OCI-LY3 (cell line): Measurements from ENCODE around the gene SLC38A1.

Experiments
- H2AFZ ChIP-seq: fragments of 200-600, 300-600 bp; shearing (Covaris generic); 2 replicates; pipeline ENCODE4 v1.6.0; 2014; ENCODE audit warnings: antibody characterized with exemption, low read depth, low read length
- H3K27ac ChIP-seq: fragments of 200-600, 300-600 bp; sonication (generic); 2 replicates; pipeline ENCODE4 v1.5.1; 2014; ENCODE audit warnings: mild to moderate bottlenecking, low read length, moderate library complexity, mixed read lengths
- H3K27me3 ChIP-seq: fragments of 200-600, 300-600 bp; sonication (generic); 2 replicates; pipeline ENCODE4 v1.6.1; 2014; ENCODE audit warnings: low read depth, low read length, mixed read lengths
- H3K36me3 ChIP-seq: fragments of 200-600, 300-600 bp; sonication (generic); replicated peaks from 2 replicates; pipeline ENCODE3; 2014; ENCODE audit warnings: low read depth, low read length, mixed read lengths
- H3K4me1 ChIP-seq: fragments of 300-600, 200-600 bp; sonication (generic); 2 replicates; pipeline ENCODE4 v1.6.1; 2014; ENCODE audit warnings: low read length, mixed read lengths
- H3K4me2 ChIP-seq: fragments of 200-600, 300-600 bp; sonication (generic); 2 replicates; pipeline ENCODE4 v1.6.1; 2014; ENCODE audit warnings: low read length, mixed read lengths
- H3K4me3 ChIP-seq: fragments of 300-600, 200-600 bp; sonication (generic); 2 replicates; pipeline ENCODE4 v1.5.1; 2014; ENCODE audit warnings: antibody characterized with exemption, mild to moderate bottlenecking, low read length, moderate library complexity
- H3K79me2 ChIP-seq: fragments of 300-600, 200-600 bp; shearing (Covaris generic); 2 replicates; pipeline ENCODE4 v1.6.1; 2014; ENCODE audit warnings: mild to moderate bottlenecking, low read length, mixed read lengths
- H3K9ac ChIP-seq: fragments of 300-600, 200-600 bp; shearing (Covaris generic); 2 replicates; pipeline ENCODE4 v1.6.0; 2014; ENCODE audit warnings: mild to moderate bottlenecking, low read length, moderate library complexity
- H3K9me3 ChIP-seq: fragments of 200-600, 300-600 bp; shearing (Covaris generic); 2 replicates; pipeline ENCODE4 v1.6.1; 2014; ENCODE audit warnings: low read length, mixed read lengths; ENCODE audit not compliant: insufficient read depth
- H4K20me1 ChIP-seq: fragments of 200-600, 300-600 bp; sonication (generic); 2 replicates; pipeline ENCODE4 v1.6.1; 2016; ENCODE audit warnings: low read length, mixed read lengths; ENCODE audit not compliant: insufficient read depth
- EZH2phosphoT487 ChIP-seq: fragments of 200-600 bp; shearing (Covaris generic); IDR thresholded peaks from 2 replicates; pipeline ENCODE4 v1.6.1; 2018; ENCODE audit warnings: antibody characterized with exemption, mixed run types, low read depth
- TF ChIP-seq, protein P1 (sequence below): fragments of 200-600, 300-600 bp; sonication (generic); IDR thresholded peaks from 2 replicates; pipeline ENCODE4 v1.5.1; 2014; ENCODE audit warnings: antibody characterized with exemption, low read length, low read depth

Gene SLC38A1

DNA sequence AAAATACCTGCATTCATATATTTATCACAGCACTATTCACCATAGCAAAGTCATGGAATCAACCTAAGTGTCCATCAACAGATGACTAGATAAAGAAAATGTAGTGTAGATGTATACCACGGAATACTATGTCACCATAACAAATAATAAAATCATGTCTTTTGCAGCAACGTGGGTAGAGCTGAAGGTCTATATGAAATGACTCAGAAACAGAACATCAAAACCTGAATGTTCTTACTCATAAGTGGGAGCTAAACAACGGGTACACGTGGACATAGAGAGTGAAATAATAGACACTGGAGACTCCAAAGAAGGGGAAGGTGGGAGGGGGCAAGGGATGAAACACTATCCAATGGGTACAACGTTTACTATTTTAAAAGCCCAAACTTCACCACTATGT, 37.9 kb downstream of the SLC38A1 start:
- no peak for TF ChIP-seq EZH2phosphoT487
- TF ChIP-seq, protein P1, sequence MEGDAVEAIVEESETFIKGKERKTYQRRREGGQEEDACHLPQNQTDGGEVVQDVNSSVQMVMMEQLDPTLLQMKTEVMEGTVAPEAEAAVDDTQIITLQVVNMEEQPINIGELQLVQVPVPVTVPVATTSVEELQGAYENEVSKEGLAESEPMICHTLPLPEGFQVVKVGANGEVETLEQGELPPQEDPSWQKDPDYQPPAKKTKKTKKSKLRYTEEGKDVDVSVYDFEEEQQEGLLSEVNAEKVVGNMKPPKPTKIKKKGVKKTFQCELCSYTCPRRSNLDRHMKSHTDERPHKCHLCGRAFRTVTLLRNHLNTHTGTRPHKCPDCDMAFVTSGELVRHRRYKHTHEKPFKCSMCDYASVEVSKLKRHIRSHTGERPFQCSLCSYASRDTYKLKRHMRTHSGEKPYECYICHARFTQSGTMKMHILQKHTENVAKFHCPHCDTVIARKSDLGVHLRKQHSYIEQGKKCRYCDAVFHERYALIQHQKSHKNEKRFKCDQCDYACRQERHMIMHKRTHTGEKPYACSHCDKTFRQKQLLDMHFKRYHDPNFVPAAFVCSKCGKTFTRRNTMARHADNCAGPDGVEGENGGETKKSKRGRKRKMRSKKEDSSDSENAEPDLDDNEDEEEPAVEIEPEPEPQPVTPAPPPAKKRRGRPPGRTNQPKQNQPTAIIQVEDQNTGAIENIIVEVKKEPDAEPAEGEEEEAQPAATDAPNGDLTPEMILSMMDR, result no peak
- Histone ChIP-seq H3K27me3 (no peaks in the 10 kb centered on the region), H3K79me2 (peaks cover 85% of the 10 kb centered on the region), H4K20me1 (peaks cover 73% of the 10 kb centered on the region), H2AFZ (no peak overlapping the region), H3K9ac (no peak overlapping the region), H3K4me1 (peaks cover 8% of the 10 kb centered on the region), H3K9me3 (no peaks in the 10 kb centered on the region), H3K36me3 (peaks cover 64% of the 10 kb centered on the region), H3K27ac (no peak overlapping the region), H3K4me2 (no peak overlapping the region), H3K4me3 (no peak overlapping the region)

GRCh38 chr12:46230306-46230705, 38.5 kb downstream of the SLC38A1 start:
- Histone ChIP-seq H3K9me3 (no peaks in the 10 kb centered on the region), H3K36me3 (peaks cover 64% of the 10 kb centered on the region), H3K4me3 (no peak overlapping the region), H3K9ac (no peak overlapping the region), H3K27ac (no peak overlapping the region), H3K4me2 (no peak overlapping the region), H3K4me1 (peaks cover 8% of the 10 kb centered on the region), H2AFZ (no peak overlapping the region), H3K27me3 (no peaks in the 10 kb centered on the region), H4K20me1 (peaks cover 72% of the 10 kb centered on the region), H3K79me2 (peaks cover 85% of the 10 kb centered on the region)
- TF ChIP-seq, protein P1, result no peak
- TF ChIP-seq EZH2phosphoT487, result no peak

DNA sequence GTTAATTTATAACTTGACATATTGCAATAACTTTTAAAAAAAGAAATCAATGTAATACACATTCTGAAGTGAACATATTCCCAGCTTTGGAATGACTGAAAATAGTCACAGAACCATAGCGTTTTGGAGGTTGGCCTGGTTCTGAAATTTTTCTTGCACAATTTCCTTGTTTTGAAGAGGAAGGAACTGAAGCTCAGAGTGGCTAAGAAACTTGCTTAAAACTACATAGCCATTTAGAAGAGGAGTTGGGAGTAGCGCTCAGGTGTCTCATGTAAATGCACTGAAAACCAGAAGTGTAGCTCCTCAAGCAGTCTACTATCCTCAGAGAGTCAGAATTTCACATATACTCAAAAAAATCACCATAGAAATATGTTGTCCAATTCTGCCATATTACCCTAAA, 41.2 kb downstream of the SLC38A1 start:
- H3K4me1 ChIP-seq, result peaks cover 8% of the 10 kb centered on the region
- peak overlapping the region; percentile 23 for H3K27ac ChIP-seq
- no peak overlapping the region for H3K4me2 ChIP-seq
- H3K27me3 ChIP-seq, result no peaks in the 10 kb centered on the region
- H3K36me3 ChIP-seq, result peaks cover 71% of the 10 kb centered on the region
- peaks cover 73% of the 10 kb centered on the region for H3K79me2 ChIP-seq
- TF ChIP-seq, protein P1, result no peak
- no peak for TF ChIP-seq EZH2phosphoT487
- peaks cover 79% of the 10 kb centered on the region for H4K20me1 ChIP-seq
- H3K4me3 ChIP-seq, result no peak overlapping the region
- H3K9me3 ChIP-seq, result no peaks in the 10 kb centered on the region
- H3K9ac ChIP-seq, result no peak overlapping the region
- H2AFZ ChIP-seq, result no peak overlapping the region

DNA sequence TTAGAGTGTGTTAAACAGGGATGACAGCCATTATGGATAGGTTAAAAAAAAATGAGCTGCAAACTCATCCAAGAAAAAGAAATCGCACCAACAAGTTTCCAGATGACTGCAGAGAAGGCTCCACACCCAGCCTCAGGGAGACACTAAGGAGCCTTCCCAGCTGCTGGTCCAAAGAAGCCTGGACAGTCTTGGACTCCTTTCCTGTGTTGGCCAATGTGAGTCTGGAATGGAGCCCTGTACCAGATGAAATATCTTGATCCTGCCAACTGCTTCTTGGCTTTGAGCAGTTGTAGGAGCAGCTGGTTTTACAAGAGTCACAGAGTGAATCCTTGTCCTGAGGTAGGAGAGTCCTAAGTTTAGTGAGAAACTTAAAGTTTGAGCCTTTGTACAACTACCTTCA, 44.5 kb downstream of the SLC38A1 start:
- Histone ChIP-seq H3K36me3 (peaks cover 82% of the 10 kb centered on the region), H3K27ac (no peak overlapping the region), H3K9ac (no peak overlapping the region), H3K9me3 (no peaks in the 10 kb centered on the region), H3K4me2 (no peak overlapping the region), H3K4me1 (peaks cover 16% of the 10 kb centered on the region), H3K79me2 (peaks cover 48% of the 10 kb centered on the region), H3K4me3 (no peak overlapping the region), H2AFZ (no peak overlapping the region), H3K27me3 (no peaks in the 10 kb centered on the region), H4K20me1 (peaks cover 80% of the 10 kb centered on the region)
- no peak for TF ChIP-seq EZH2phosphoT487
- TF ChIP-seq, protein P1, result no peak
